K562 (cell line): Measurements from ENCODE around the gene MRPL11. TPM values are rescaled to one million over a fixed set of nuclear protein-coding genes. Genes with fewer than 3 reads are reported as not detected.

Experiments used
- CBX1 ChIP-seq: sonication (generic); IDR thresholded peaks from 2 replicates; pipeline ENCODE4 v1.6.1; 2016; ENCODE audit warnings: antibody characterized with exemption, low read depth, mild to moderate bottlenecking
- DIDO1 ChIP-seq: fragments of 450-650 bp; IDR thresholded peaks from 2 replicates; pipeline ENCODE4 v1.6.1; 2016; ENCODE audit warnings: low read depth, missing biosample characterization, missing genetic modification characterization
- DLX4 ChIP-seq: fragments of 250-450 bp; sonication (Bioruptor Pico); IDR thresholded peaks from 2 replicates; pipeline ENCODE4 v1.6.1; 2021; ENCODE audit warnings: mild to moderate bottlenecking
- ELK1 ChIP-seq: sonication (generic); formaldehyde crosslinking; IDR thresholded peaks from 2 replicates; pipeline ENCODE4 v1.8.1; 2022; ENCODE audit warnings: missing genetic modification reagents
- ETS2 ChIP-seq: IDR thresholded peaks from 2 replicates; pipeline ENCODE4 v1.6.1; 2016; ENCODE audit warnings: borderline replicate concordance, missing genetic modification characterization, mild to moderate bottlenecking, moderate library complexity, missing compliant biosample characterization; ENCODE audit not compliant: poor library complexity, severe bottlenecking
- PCBP1 ChIP-seq: fragments of 200-400 bp; formaldehyde crosslinking; IDR thresholded peaks from 2 replicates; pipeline ENCODE4 v1.6.1; 2018; ENCODE audit warnings: mild to moderate bottlenecking, low read depth, low read length; ENCODE audit not compliant: poor library complexity, severe bottlenecking
- PHTF2 ChIP-seq: fragments of 250-450 bp; sonication (Bioruptor Pico); IDR thresholded peaks from 2 replicates; pipeline ENCODE4 v1.5.0; 2021; ENCODE audit warnings: mild to moderate bottlenecking
- PRDM10 ChIP-seq: fragments of 450-650 bp; IDR thresholded peaks from 2 replicates; pipeline ENCODE4 v1.6.1; 2018; ENCODE audit not compliant: partially characterized antibody
- SNAPC5 ChIP-seq: fragments of 250-450 bp; sonication (Bioruptor Pico); IDR thresholded peaks from 2 replicates; pipeline ENCODE4 v1.8.0; 2021; ENCODE audit warnings: moderate library complexity, mild to moderate bottlenecking, inconsistent platforms
- ZMIZ1 ChIP-seq, 2 experiments: fragments of 150-350 bp in 1 of 2; IDR thresholded peaks; 2 replicates each; pipeline ENCODE4 v1.6.1; 2012 to 2016; ENCODE audit warnings: low read depth in 2 of 2, low read length in 2 of 2, mild to moderate bottlenecking in 1 of 2, moderate library complexity in 1 of 2
- ZNF134 ChIP-seq: fragments of 250-450 bp; sonication (Bioruptor Pico); conservative IDR thresholded peaks from 2 replicates; pipeline ENCODE4 v1.4.0; 2020
- ZNF316 ChIP-seq: fragments of 450-650 bp; IDR thresholded peaks from 2 replicates; pipeline ENCODE4 v1.6.1; 2016
- ZNF592 ChIP-seq: fragments of 450-650 bp; IDR thresholded peaks from 2 replicates; pipeline ENCODE4 v1.6.1; 2017; ENCODE audit warnings: antibody characterized with exemption, mild to moderate bottlenecking
- polyA plus RNA-seq, 8 experiments: library from polyadenylated mRNA; depleted of rRNA in 4 of 8; stranded (reverse) in 5 of 8; unstranded in 3 of 8; fragments of >200 nt; fragmentation: Nextera tagmentation in 2 of 8; fragmentation: Illumina TruSeq in 1 of 8; extraction: Ambion mirVana in 2 of 8; extraction: Trizol in 1 of 8; gene quantifications; 2 replicates each; pipeline versions ENCODE4 v1.2.1 to v1.2.3, GENCODE V29; 2011 to 2014; ENCODE audit warnings: inconsistent platforms in 1 of 8, missing spikeins in 1 of 8
- total RNA-seq, 7 experiments: library from RNA; depleted of rRNA in 6 of 7; stranded (reverse); fragments of >200 nt in 6 of 7; fragmentation: Illumina TruSeq in 2 of 7; extraction: Trizol in 2 of 7; gene quantifications; 2 replicates each; pipeline versions ENCODE4 v1.2.1 to v1.2.3, GENCODE V29; 2011 to 2021; ENCODE audit warnings: low replicate concordance in 1 of 7

MRPL11 gene
- total and polyA plus RNA-seq, 9 of the 15 experiments (the other 6 are each of a cell fraction or from before 2014, with no cell fraction given) = 33.0 to 173 (median 91.9) TPM

GRCh38 chr11:66421492-66422205 is 17.0 kb downstream of the MRPL11 start (continued):
- TF ChIP-seq ZMIZ1 (IDR thresholded peaks at IDR 0.05; ENCODE audit: low read depth in 2 of 2, low read length in 2 of 2) = peak in 1 of 2 experiments; percentile 74; a peak in 2 of 4 replicates
- 0 out of 2 replicates have a peak, but pooled peaks have one; percentile 34 for TF ChIP-seq CBX1
- no peak for TF ChIP-seq PCBP1
- peak; percentile 83; the same call in 1 of the 2 replicates for TF ChIP-seq PHTF2 (CRISPR knock-in tag)
- TF ChIP-seq ZNF316 = no peak
- TF ChIP-seq SNAPC5 (CRISPR knock-in tag) = no peak; the same call in 1 of the 2 replicates
- no peak for TF ChIP-seq PRDM10
- peak; percentile 99 for TF ChIP-seq ELK1 (CRISPR knock-in tag)
- 0 out of 2 replicates have a peak, but pooled peaks have one; percentile 50 for TF ChIP-seq DIDO1 (tag)
- TF ChIP-seq ZNF592 = no peak
- no peak for TF ChIP-seq ETS2 (tag)
- peak; percentile 86 for TF ChIP-seq ZNF134 (CRISPR knock-in tag)
- no peak for TF ChIP-seq DLX4 (CRISPR knock-in tag)
